ENCODE results near the gene DPEP1. TPM values are rescaled to one million over a fixed set of nuclear protein-coding genes. Genes with fewer than 3 reads are reported as not detected.

The DPEP1 gene
- total and polyA plus RNA-seq, 2 experiments from 2014 or later, result 1.7 to 2.3 TPM

GRCh38 chr16:89641458-89642119, 28.1 kb downstream of the DPEP1 start (continued):
- no peak for TF ChIP-seq NANOG (IDR thresholded peaks at IDR 0.05; ENCODE audit: borderline replicate concordance)

- no peaks in the 10 kb centered on the region for H3K4me1 ChIP-seq (ENCODE audit: insufficient read depth)
- no peak overlapping the region for H3K27ac Mint-ChIP-seq
- no peak overlapping the region for H2AFZ ChIP-seq
- 0 out of 2 replicates have a peak, but pooled peaks cover 3% of the 10 kb centered on the region for H4K20me1 ChIP-seq (replicated peaks; ENCODE audit: insufficient read depth)
- H3K36me3 ChIP-seq (ENCODE audit: insufficient read depth), result no peaks in the 10 kb centered on the region
- no peaks in the 10 kb centered on the region for H3K27me3 ChIP-seq (ENCODE audit: insufficient read depth)
- DNase-seq (ENCODE audit: low spot score) (no peak), ATAC-seq (no peak)
- H3K4me2 ChIP-seq, result no peak overlapping the region
- no peaks in the 10 kb centered on the region for H3K79me2 ChIP-seq (replicated peaks; ENCODE audit: insufficient read depth)
- no peak overlapping the region for H3K4me3 Mint-ChIP-seq
- TF ChIP-seq NANOG (IDR thresholded peaks at IDR 0.05; ENCODE audit: borderline replicate concordance) (no peak), POLR2AphosphoS5 (IDR thresholded peaks at IDR 0.05; ENCODE audit: low read depth) (no peak), ZNF331 (CRISPR knock-in tag; IDR thresholded peaks at IDR 0.05; ENCODE audit: low read depth) (no peak), EZH2phosphoT487 (IDR thresholded peaks at IDR 0.05; ENCODE audit: unreplicated experiment) (no peak), JUNB (IDR thresholded peaks at IDR 0.05; ENCODE audit: unreplicated experiment) (no peak), STAT1 (IDR thresholded peaks at IDR 0.05; ENCODE audit: unreplicated experiment) (no peak), CREB1 (CRISPR knock-in tag; IDR thresholded peaks at IDR 0.05; ENCODE audit: low read depth) (no peak), ZNF114 (CRISPR knock-in tag; IDR thresholded peaks at IDR 0.05) (no peak), EZH2 (IDR thresholded peaks at IDR 0.05; ENCODE audit: low read depth, unreplicated experiment) (no peak)
- TF ChIP-seq, protein P1, sequence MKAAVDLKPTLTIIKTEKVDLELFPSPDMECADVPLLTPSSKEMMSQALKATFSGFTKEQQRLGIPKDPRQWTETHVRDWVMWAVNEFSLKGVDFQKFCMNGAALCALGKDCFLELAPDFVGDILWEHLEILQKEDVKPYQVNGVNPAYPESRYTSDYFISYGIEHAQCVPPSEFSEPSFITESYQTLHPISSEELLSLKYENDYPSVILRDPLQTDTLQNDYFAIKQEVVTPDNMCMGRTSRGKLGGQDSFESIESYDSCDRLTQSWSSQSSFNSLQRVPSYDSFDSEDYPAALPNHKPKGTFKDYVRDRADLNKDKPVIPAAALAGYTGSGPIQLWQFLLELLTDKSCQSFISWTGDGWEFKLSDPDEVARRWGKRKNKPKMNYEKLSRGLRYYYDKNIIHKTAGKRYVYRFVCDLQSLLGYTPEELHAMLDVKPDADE (IDR thresholded peaks at IDR 0.05), result no peak
- TF ChIP-seq, protein P2, sequence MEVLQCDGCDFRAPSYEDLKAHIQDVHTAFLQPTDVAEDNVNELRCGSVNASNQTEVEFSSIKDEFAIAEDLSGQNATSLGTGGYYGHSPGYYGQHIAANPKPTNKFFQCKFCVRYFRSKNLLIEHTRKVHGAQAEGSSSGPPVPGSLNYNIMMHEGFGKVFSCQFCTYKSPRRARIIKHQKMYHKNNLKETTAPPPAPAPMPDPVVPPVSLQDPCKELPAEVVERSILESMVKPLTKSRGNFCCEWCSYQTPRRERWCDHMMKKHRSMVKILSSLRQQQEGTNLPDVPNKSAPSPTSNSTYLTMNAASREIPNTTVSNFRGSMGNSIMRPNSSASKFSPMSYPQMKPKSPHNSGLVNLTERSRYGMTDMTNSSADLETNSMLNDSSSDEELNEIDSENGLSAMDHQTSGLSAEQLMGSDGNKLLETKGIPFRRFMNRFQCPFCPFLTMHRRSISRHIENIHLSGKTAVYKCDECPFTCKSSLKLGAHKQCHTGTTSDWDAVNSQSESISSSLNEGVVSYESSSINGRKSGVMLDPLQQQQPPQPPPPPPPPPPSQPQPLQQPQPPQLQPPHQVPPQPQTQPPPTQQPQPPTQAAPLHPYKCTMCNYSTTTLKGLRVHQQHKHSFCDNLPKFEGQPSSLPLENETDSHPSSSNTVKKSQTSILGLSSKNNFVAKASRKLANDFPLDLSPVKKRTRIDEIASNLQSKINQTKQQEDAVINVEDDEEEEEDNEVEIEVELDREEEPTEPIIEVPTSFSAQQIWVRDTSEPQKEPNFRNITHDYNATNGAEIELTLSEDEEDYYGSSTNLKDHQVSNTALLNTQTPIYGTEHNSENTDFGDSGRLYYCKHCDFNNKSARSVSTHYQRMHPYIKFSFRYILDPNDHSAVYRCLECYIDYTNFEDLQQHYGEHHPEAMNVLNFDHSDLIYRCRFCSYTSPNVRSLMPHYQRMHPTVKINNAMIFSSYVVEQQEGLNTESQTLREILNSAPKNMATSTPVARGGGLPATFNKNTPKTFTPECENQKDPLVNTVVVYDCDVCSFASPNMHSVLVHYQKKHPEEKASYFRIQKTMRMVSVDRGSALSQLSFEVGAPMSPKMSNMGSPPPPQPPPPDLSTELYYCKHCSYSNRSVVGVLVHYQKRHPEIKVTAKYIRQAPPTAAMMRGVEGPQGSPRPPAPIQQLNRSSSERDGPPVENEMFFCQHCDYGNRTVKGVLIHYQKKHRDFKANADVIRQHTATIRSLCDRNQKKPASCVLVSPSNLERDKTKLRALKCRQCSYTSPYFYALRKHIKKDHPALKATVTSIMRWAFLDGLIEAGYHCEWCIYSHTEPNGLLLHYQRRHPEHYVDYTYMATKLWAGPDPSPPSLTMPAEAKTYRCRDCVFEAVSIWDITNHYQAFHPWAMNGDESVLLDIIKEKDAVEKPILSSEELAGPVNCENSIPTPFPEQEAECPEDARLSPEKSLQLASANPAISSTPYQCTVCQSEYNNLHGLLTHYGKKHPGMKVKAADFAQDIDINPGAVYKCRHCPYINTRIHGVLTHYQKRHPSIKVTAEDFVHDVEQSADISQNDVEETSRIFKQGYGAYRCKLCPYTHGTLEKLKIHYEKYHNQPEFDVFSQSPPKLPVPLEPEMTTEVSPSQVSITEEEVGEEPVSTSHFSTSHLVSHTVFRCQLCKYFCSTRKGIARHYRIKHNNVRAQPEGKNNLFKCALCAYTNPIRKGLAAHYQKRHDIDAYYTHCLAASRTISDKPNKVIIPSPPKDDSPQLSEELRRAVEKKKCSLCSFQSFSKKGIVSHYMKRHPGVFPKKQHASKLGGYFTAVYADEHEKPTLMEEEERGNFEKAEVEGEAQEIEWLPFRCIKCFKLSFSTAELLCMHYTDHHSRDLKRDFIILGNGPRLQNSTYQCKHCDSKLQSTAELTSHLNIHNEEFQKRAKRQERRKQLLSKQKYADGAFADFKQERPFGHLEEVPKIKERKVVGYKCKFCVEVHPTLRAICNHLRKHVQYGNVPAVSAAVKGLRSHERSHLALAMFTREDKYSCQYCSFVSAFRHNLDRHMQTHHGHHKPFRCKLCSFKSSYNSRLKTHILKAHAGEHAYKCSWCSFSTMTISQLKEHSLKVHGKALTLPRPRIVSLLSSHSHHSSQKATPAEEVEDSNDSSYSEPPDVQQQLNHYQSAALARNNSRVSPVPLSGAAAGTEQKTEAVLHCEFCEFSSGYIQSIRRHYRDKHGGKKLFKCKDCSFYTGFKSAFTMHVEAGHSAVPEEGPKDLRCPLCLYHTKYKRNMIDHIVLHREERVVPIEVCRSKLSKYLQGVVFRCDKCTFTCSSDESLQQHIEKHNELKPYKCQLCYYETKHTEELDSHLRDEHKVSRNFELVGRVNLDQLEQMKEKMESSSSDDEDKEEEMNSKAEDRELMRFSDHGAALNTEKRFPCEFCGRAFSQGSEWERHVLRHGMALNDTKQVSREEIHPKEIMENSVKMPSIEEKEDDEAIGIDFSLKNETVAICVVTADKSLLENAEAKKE (CRISPR knock-in tag; IDR thresholded peaks at IDR 0.05), result no peak
- TF ChIP-seq, protein P3, sequence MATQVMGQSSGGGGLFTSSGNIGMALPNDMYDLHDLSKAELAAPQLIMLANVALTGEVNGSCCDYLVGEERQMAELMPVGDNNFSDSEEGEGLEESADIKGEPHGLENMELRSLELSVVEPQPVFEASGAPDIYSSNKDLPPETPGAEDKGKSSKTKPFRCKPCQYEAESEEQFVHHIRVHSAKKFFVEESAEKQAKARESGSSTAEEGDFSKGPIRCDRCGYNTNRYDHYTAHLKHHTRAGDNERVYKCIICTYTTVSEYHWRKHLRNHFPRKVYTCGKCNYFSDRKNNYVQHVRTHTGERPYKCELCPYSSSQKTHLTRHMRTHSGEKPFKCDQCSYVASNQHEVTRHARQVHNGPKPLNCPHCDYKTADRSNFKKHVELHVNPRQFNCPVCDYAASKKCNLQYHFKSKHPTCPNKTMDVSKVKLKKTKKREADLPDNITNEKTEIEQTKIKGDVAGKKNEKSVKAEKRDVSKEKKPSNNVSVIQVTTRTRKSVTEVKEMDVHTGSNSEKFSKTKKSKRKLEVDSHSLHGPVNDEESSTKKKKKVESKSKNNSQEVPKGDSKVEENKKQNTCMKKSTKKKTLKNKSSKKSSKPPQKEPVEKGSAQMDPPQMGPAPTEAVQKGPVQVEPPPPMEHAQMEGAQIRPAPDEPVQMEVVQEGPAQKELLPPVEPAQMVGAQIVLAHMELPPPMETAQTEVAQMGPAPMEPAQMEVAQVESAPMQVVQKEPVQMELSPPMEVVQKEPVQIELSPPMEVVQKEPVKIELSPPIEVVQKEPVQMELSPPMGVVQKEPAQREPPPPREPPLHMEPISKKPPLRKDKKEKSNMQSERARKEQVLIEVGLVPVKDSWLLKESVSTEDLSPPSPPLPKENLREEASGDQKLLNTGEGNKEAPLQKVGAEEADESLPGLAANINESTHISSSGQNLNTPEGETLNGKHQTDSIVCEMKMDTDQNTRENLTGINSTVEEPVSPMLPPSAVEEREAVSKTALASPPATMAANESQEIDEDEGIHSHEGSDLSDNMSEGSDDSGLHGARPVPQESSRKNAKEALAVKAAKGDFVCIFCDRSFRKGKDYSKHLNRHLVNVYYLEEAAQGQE (IDR thresholded peaks at IDR 0.05; ENCODE audit: unreplicated experiment), result no peak
- TF ChIP-seq, protein P4, sequence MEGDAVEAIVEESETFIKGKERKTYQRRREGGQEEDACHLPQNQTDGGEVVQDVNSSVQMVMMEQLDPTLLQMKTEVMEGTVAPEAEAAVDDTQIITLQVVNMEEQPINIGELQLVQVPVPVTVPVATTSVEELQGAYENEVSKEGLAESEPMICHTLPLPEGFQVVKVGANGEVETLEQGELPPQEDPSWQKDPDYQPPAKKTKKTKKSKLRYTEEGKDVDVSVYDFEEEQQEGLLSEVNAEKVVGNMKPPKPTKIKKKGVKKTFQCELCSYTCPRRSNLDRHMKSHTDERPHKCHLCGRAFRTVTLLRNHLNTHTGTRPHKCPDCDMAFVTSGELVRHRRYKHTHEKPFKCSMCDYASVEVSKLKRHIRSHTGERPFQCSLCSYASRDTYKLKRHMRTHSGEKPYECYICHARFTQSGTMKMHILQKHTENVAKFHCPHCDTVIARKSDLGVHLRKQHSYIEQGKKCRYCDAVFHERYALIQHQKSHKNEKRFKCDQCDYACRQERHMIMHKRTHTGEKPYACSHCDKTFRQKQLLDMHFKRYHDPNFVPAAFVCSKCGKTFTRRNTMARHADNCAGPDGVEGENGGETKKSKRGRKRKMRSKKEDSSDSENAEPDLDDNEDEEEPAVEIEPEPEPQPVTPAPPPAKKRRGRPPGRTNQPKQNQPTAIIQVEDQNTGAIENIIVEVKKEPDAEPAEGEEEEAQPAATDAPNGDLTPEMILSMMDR (conservative IDR thresholded peaks at IDR 0.05; ENCODE audit: low read depth in 2 of 2), result no peak
- H3K9me2 ChIP-seq (ENCODE audit: insufficient read depth), result no peaks in the 10 kb centered on the region
- H3K4me3 ChIP-seq, result no peak overlapping the region
- H3F3A ChIP-seq (replicated peaks; ENCODE audit: low read depth), result peaks cover 4% of the 10 kb centered on the region; the same call in 1 of the 2 replicates
- H3K4me1 Mint-ChIP-seq, result peaks cover 6% of the 10 kb centered on the region; the same call in 2 of the 3 replicates
- peaks cover 14% of the 10 kb centered on the region for H3K36me3 Mint-ChIP-seq (ENCODE audit: low read depth)
- H3K27me3 Mint-ChIP-seq (ENCODE audit: insufficient read depth, low read depth, poor library complexity), result peaks cover 12% of the 10 kb centered on the region
- no peak overlapping the region for H3K27ac ChIP-seq (ENCODE audit: low read depth)
- H3K9me3 Mint-ChIP-seq, result no peaks in the 10 kb centered on the region; the same call in 2 of the 3 replicates
These were observed 29.1 kb downstream of the DPEP1 start for GRCh38 chr16:89642574-89642973.

Data from GM23338 (cell line).